H1 (cell line): Measurements from ENCODE around the gene MRPL28. TPM values are rescaled to one million over a fixed set of nuclear protein-coding genes. Genes with fewer than 3 reads are reported as not detected.
A peak's percentile ranks its signal among the peaks of the same experiment; 100 is the strongest.

ENCODE experiments used
- CTCF ChIA-PET: fragments of 300-600 bp; sonication (Branson Sonifier 250); formaldehyde crosslinking; loops from one replicate; lab custom pipeline; 2021; ENCODE audit not compliant: partially characterized antibody; lab: Charles Lee
- POLR2A ChIA-PET: fragments of 300-600 bp; sonication (Branson Sonifier 250); formaldehyde crosslinking; loops from one replicate; lab custom pipeline; 2021; ENCODE audit warnings: inconsistent platforms; ENCODE audit not compliant: partially characterized antibody; lab: Charles Lee
- DNase-seq, 2 experiments: peaks; one replicate each; pipeline versions ENCODE4 v3.0.0 to v3.0.0-alpha.2; 2010 to 2022; ENCODE audit warnings: low spot score in 2 of 2, low read depth in 1 of 2, mixed read lengths in 1 of 2
- FAIRE-seq: peaks from 2 replicates; lab custom pipeline; 2011; peaks lifted over from hg19 to GRCh38; lab: Jason Lieb, UNC
- H2AFZ ChIP-seq: 2 replicates; pipeline ENCODE4 v1.8.1; 2012; ENCODE audit warnings: low read length, inconsistent platforms
- H2AK5ac ChIP-seq: 2 replicates; pipeline ENCODE4 v1.6.1; 2013; ENCODE audit warnings: low read depth, low read length
- H2BK120ac ChIP-seq: replicated peaks from 2 replicates; pipeline ENCODE3; 2013; ENCODE audit warnings: low read depth, low read length, inconsistent platforms
- H2BK12ac ChIP-seq: 2 replicates; pipeline ENCODE4 v1.6.1; 2013; ENCODE audit warnings: low read depth, low read length
- H2BK15ac ChIP-seq: 2 replicates; pipeline ENCODE4 v1.6.1; 2013; ENCODE audit warnings: low read length
- H2BK20ac ChIP-seq: 2 replicates; pipeline ENCODE4 v1.6.1; 2013; ENCODE audit warnings: low read length
- H2BK5ac ChIP-seq: 2 replicates; pipeline ENCODE4 v1.6.1; 2013; ENCODE audit warnings: low read depth, low read length
- H3K14ac ChIP-seq: 2 replicates; pipeline ENCODE4 v1.6.1; 2013; ENCODE audit warnings: inconsistent platforms; ENCODE audit not compliant: insufficient read length
- H3K18ac ChIP-seq: 2 replicates; pipeline ENCODE4 v1.6.1; 2013; ENCODE audit warnings: low read length; ENCODE audit errors: extremely low read depth
- H3K23ac ChIP-seq: 2 replicates; pipeline ENCODE4 v1.6.1; 2013; ENCODE audit warnings: inconsistent platforms; ENCODE audit not compliant: insufficient read length
- H3K23me2 ChIP-seq: 2 replicates; pipeline ENCODE4 v1.6.1; 2013; ENCODE audit warnings: low read depth, low read length
- H3K27ac ChIP-seq: 2 replicates; pipeline ENCODE4 v1.6.1; 2011; ENCODE audit warnings: low read depth, low read length, inconsistent platforms
- H3K27me3 ChIP-seq, 4 experiments: replicated peaks in 1 of 4; 1 replicate in 1 of 4; 2 replicates in 3 of 4; pipeline versions ENCODE4 v1.6.1 to v1.8.1; 2011 to 2013; ENCODE audit warnings: low read length in 3 of 4, mild to moderate bottlenecking in 3 of 4, inconsistent platforms in 2 of 4, mixed read lengths in 2 of 4, moderate library complexity in 1 of 4; ENCODE audit not compliant: control insufficient read depth in 3 of 4, insufficient read depth in 3 of 4; ENCODE audit errors: extremely low read depth in 1 of 4
- H3K36me3 ChIP-seq, 4 experiments: 2 replicates each; pipeline versions ENCODE4 v1.6.1 to v1.8.1; 2011 to 2013; ENCODE audit warnings: mild to moderate bottlenecking in 4 of 4, low read length in 3 of 4, moderate library complexity in 2 of 4, control low read depth in 1 of 4, inconsistent platforms in 1 of 4; ENCODE audit not compliant: insufficient read depth in 4 of 4, control insufficient read depth in 2 of 4
- H3K4ac ChIP-seq: replicated peaks from 2 replicates; pipeline ENCODE3; 2013; ENCODE audit warnings: low read length, low read depth, mixed read lengths, inconsistent platforms; ENCODE audit not compliant: insufficient read length
- H3K4me1 ChIP-seq, 4 experiments: replicated peaks in 1 of 4; 1 replicate in 1 of 4; 2 replicates in 3 of 4; pipeline versions ENCODE4 v1.6.1 to v1.8.1; 2011 to 2013; ENCODE audit warnings: low read length in 3 of 4, inconsistent platforms in 2 of 4, mixed read lengths in 1 of 4; ENCODE audit not compliant: insufficient read depth in 4 of 4, control insufficient read depth in 3 of 4
- H3K4me2 ChIP-seq, 2 experiments: 2 replicates each; pipeline versions ENCODE4 v1.6.1 to v1.8.1; 2011 to 2013; ENCODE audit warnings: low read depth in 2 of 2, low read length in 2 of 2, control low read depth in 1 of 2, inconsistent platforms in 1 of 2, mild to moderate bottlenecking in 1 of 2; ENCODE audit not compliant: insufficient read depth in 1 of 2
- H3K4me3 ChIP-seq, 4 experiments: fragments of 200-600, 300-600 bp in 1 of 4; sonication (generic), shearing (Covaris generic), sonication (Bioruptor Twin) in 1 of 4; 2 replicates each; pipeline versions ENCODE4 v1.5.1 to v1.8.1; 2011 to 2016; ENCODE audit warnings: low read length in 4 of 4, low read depth in 3 of 4, control low read depth in 2 of 4, inconsistent platforms in 2 of 4, mild to moderate bottlenecking in 2 of 4, mixed read lengths in 1 of 4, moderate library complexity in 1 of 4; ENCODE audit not compliant: insufficient read depth in 2 of 4; ENCODE audit errors: extremely low read depth in 1 of 4
- H3K56ac ChIP-seq: replicated peaks from 2 replicates; pipeline ENCODE3; 2013; ENCODE audit warnings: low read depth, mild to moderate bottlenecking, mixed read lengths, low read length, inconsistent platforms; ENCODE audit not compliant: insufficient read length
- H3K79me1 ChIP-seq: 2 replicates; pipeline ENCODE4 v1.6.1; 2013; ENCODE audit warnings: low read depth, low read length, control low read depth
- H3K79me2 ChIP-seq, 2 experiments: 2 replicates each; pipeline versions ENCODE4 v1.6.1 to v1.8.1; 2012 to 2013; ENCODE audit warnings: low read length in 2 of 2, mild to moderate bottlenecking in 2 of 2, inconsistent platforms in 1 of 2; ENCODE audit not compliant: insufficient read depth in 2 of 2, control insufficient read depth in 1 of 2
- H3K9ac ChIP-seq, 4 experiments: replicated peaks in 1 of 4; 1 replicate in 1 of 4; 2 replicates in 3 of 4; pipeline versions ENCODE4 v1.6.1 to v1.8.1; 2011 to 2013; ENCODE audit warnings: low read depth in 3 of 4, low read length in 3 of 4, control low read depth in 2 of 4, mild to moderate bottlenecking in 2 of 4, moderate library complexity in 2 of 4, inconsistent platforms in 1 of 4; ENCODE audit errors: extremely low read depth in 1 of 4
- H3K9me3 ChIP-seq, 2 experiments: 2 replicates each; pipeline versions ENCODE4 v1.6.1 to v1.8.1; 2012 to 2013; ENCODE audit warnings: mild to moderate bottlenecking in 2 of 2, moderate library complexity in 2 of 2, control low read depth in 1 of 2, inconsistent platforms in 1 of 2, low read depth in 1 of 2, low read length in 1 of 2, mixed read lengths in 1 of 2; ENCODE audit not compliant: insufficient read depth in 2 of 2
- H4K20me1 ChIP-seq, 2 experiments: replicated peaks in 1 of 2; 2 replicates each; pipeline versions ENCODE3 to v1.8.1; 2011 to 2013; ENCODE audit warnings: inconsistent platforms in 2 of 2, low read length in 2 of 2, mild to moderate bottlenecking in 1 of 2; ENCODE audit not compliant: insufficient read depth in 2 of 2, control insufficient read depth in 1 of 2
- H4K5ac ChIP-seq: 2 replicates; pipeline ENCODE4 v1.6.1; 2013; ENCODE audit warnings: low read length, low read depth, mixed read lengths, inconsistent platforms; ENCODE audit not compliant: insufficient read length
- H4K8ac ChIP-seq: 2 replicates; pipeline ENCODE4 v1.8.0; 2013; ENCODE audit warnings: mild to moderate bottlenecking, moderate library complexity, low read length, inconsistent platforms; ENCODE audit not compliant: insufficient read depth; ENCODE audit errors: extremely low read depth
- H4K91ac ChIP-seq: replicated peaks from 2 replicates; pipeline ENCODE3; 2013; ENCODE audit warnings: low read length, mixed read lengths, inconsistent platforms; ENCODE audit not compliant: insufficient read length
- BACH1 ChIP-seq: IDR thresholded peaks from 2 replicates; pipeline ENCODE4 v1.6.1; 2012; ENCODE audit warnings: low read length, improper control_type of control experiment
- HDAC2 ChIP-seq, 2 experiments: fragments of 300-600 bp in 1 of 2; sonication (generic) in 1 of 2; IDR thresholded peaks; 2 replicates each; pipeline ENCODE4 v1.6.1; 2011 to 2012; ENCODE audit warnings: low read depth in 2 of 2, low read length in 2 of 2, mild to moderate bottlenecking in 2 of 2, moderate library complexity in 2 of 2, borderline replicate concordance in 1 of 2, inconsistent platforms in 1 of 2
- SAP30 ChIP-seq: fragments of 300-600 bp; sonication (generic); IDR thresholded peaks from 2 replicates; pipeline ENCODE4 v1.7.1; 2012; ENCODE audit warnings: low read length, moderate library complexity, mild to moderate bottlenecking, inconsistent platforms; ENCODE audit not compliant: insufficient read depth, insufficient replicate concordance
- SRF ChIP-seq: IDR thresholded peaks from 2 replicates; pipeline ENCODE4 v1.6.1; 2011; ENCODE audit warnings: mild to moderate bottlenecking, low read depth, low read length, moderate library complexity
- WGBS, 2 experiments: shearing (Covaris generic) in 1 of 2; methylation state at CpG; one replicate each; pipeline versions ENCODE4 v1.1.6 to v1.1.7; 2013 to 2015; ENCODE audit warnings: low lambda C conversion rate in 2 of 2, mixed read lengths in 2 of 2, inconsistent platforms in 1 of 2, low coverage in 1 of 2, missing lambda C conversion rate in 1 of 2; ENCODE audit not compliant: insufficient replicate concordance in 2 of 2, insufficient coverage in 1 of 2, insufficient read length in 1 of 2; ENCODE audit errors: extremely low coverage in 1 of 2, missing lambda C conversion rate in 1 of 2; 5-methylcytosine and 5-hydroxymethylcytosine counted together
- polyA plus RNA-seq, 7 experiments: library from polyadenylated mRNA; depleted of rRNA in 3 of 7; stranded (reverse) in 5 of 7; unstranded in 2 of 7; fragments of >200 nt in 5 of 7; fragments of 200-250 nt in 2 of 7; gene quantifications; 1 replicate in 5 of 7; 2 replicates in 1 of 7; 4 replicates in 1 of 7; pipeline versions ENCODE4 v1.2.1 to v1.2.3, GENCODE V29; 2011 to 2013; ENCODE audit warnings: missing spikeins in 2 of 7, mixed read lengths in 2 of 7
- total RNA-seq: library from RNA; stranded (reverse); fragmentation: NEBNext Ultra II Directional; extraction: Animal tissue kit (Norgen Biotek cat#: 25700); gene quantifications from 2 replicates; pipeline ENCODE4 v1.2.1, GENCODE V29; 2021
- TF ChIP-seq, protein P1 (sequence below): IDR thresholded peaks from 2 replicates; pipeline ENCODE4 v1.6.1; 2011; ENCODE audit warnings: low read length, improper control_type of control experiment

The MRPL28 gene
- total and polyA plus RNA-seq, 2 of the 8 experiments (the other 6 are each of a cell fraction or from before 2014, with no cell fraction given): 88.9 to 188 TPM

DNA sequence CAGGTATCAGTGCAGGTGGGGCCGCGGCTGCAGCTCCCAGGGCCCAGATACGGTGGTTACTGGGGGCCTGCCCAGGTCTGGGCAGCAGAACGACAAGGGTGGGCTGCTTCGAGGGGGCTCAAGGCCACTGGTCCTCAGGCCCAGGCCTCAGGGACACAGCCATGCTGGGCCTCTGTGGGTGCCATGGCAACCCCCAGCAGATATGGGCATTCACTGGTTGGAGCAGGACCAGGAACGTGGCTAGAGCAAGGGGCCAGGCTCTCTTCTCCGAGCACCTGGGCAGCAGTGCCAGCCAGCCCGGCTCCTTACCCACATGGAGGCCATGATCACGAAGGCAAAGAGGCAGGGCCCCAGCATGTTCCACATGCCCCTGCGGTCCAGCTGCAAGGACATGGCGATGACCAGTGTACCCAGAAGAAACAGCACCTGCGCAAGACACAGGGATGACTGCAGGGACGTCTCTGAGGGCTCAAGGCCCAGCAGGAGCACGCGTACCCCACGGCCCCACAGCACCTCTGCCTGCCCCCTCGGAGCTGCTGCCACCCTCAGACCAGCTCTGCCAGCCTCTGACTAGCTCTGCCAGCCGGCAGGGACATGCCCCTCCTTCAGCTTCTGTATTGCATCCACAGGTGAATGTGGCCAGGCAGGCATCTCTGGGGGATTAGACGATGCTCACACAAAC lies 2.1 kb upstream of the MRPL28 start:
- no peak overlapping the region for H3K9ac ChIP-seq
- no peaks in the 10 kb centered on the region; the same call in 1 of the 2 replicates for H3K79me1 ChIP-seq
- H4K5ac ChIP-seq: no peak overlapping the region
- H3K4ac ChIP-seq: no peak overlapping the region
- no peak overlapping the region for H2BK120ac ChIP-seq
- H2BK5ac ChIP-seq: no peak overlapping the region
- H2BK20ac ChIP-seq: no peak overlapping the region
- no peak overlapping the region for H2AK5ac ChIP-seq
- peaks cover 25 to 68% (median 46%) of the 10 kb centered on the region in 4 experiments for H3K36me3 ChIP-seq
- no peak overlapping the region for H3K56ac ChIP-seq
- H3K9me3 ChIP-seq: no peaks in the 10 kb centered on the region
- H4K91ac ChIP-seq: no peak overlapping the region
- H3K4me1 ChIP-seq: peaks cover 0 to 10% (median 9%) of the 10 kb centered on the region in 4 experiments; a peak in 5 of 7 replicates
- no peak overlapping the region for H2BK12ac ChIP-seq
- CTCF ChIA-PET: interaction anchor here (0.6 to 1.6 kb wide), 3 partner anchors 127 to 308 kb away, joined by 3 to 4 read pairs (median 3); no protein-coding TSS in a partner anchor
- H3K14ac ChIP-seq: no peak overlapping the region
- no peak overlapping the region for H3K23ac ChIP-seq
- no peak overlapping the region for H3K18ac ChIP-seq
- H2AFZ ChIP-seq: no peak overlapping the region
- no peak overlapping the region for H4K8ac ChIP-seq
- H4K20me1 ChIP-seq: peaks cover 9 to 40% of the 10 kb centered on the region in 2 experiments
- no peak overlapping the region for H2BK15ac ChIP-seq
- no peak overlapping the region for H3K4me2 ChIP-seq
- H3K79me2 ChIP-seq: no peaks in the 10 kb centered on the region; a peak in 1 of 4 replicates
- DNase-seq (peak in 1 of 2 experiments; percentile 39), FAIRE-seq (no peak)
- H3K23me2 ChIP-seq: no peaks in the 10 kb centered on the region; the same call in 1 of the 2 replicates
- no peak overlapping the region for H3K27ac ChIP-seq
- no peak overlapping the region for H3K4me3 ChIP-seq
- POLR2A ChIA-PET: interaction anchor here (0.6 to 2.1 kb wide), 4 partner anchors 26 to 276 kb away, joined by 3 to 4 read pairs (median 4); no protein-coding TSS in a partner anchor
- no peaks in the 10 kb centered on the region for H3K27me3 ChIP-seq
- WGBS, 2 experiments: 93% methylated on average over 19 of the region's 19 CpGs; no CpG with 5 or more reads in 1 of the 2 experiments
- no peak for TF ChIP-seq BACH1
- TF ChIP-seq SAP30: no peak
- TF ChIP-seq HDAC2 (IDR thresholded peaks at IDR 0.05; ENCODE audit: borderline replicate concordance in 1 of 2, low read depth in 2 of 2, low read length in 2 of 2): no peak
- no peak for TF ChIP-seq SRF
- TF ChIP-seq, protein P1, sequence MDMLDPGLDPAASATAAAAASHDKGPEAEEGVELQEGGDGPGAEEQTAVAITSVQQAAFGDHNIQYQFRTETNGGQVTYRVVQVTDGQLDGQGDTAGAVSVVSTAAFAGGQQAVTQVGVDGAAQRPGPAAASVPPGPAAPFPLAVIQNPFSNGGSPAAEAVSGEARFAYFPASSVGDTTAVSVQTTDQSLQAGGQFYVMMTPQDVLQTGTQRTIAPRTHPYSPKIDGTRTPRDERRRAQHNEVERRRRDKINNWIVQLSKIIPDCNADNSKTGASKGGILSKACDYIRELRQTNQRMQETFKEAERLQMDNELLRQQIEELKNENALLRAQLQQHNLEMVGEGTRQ: no peak
